Endometrial microvascular endothelial cells (primary cell): ENCODE data around the gene SHB. TPM values are rescaled to one million over a fixed set of nuclear protein-coding genes. Genes with fewer than 3 reads are reported as not detected.
"Not testable (repeated sequence)": the region's sequence is repeated elsewhere in the genome, so short reads cannot be mapped to it uniquely, and the experiment has no call there.

Experiments used
- in situ Hi-C: cut with HindIII; loops from 2 replicates; pipeline ENCODE4 v1.10.0; 2017; ENCODE audit warnings: low sequenced_read_pairs, low pct_unique_long_range_greater_than_20kb; ENCODE audit errors: inconsistent ontology term
- total RNA-seq: library from RNA; depleted of rRNA; stranded (reverse); fragments of >200 nt; gene quantifications from one replicate; pipeline ENCODE4 v1.2.3, GENCODE V29; 2015; ENCODE audit errors: inconsistent ontology term

SHB gene
- total RNA-seq, 1 donor from 2014 or later: 20.5 TPM

DNA sequence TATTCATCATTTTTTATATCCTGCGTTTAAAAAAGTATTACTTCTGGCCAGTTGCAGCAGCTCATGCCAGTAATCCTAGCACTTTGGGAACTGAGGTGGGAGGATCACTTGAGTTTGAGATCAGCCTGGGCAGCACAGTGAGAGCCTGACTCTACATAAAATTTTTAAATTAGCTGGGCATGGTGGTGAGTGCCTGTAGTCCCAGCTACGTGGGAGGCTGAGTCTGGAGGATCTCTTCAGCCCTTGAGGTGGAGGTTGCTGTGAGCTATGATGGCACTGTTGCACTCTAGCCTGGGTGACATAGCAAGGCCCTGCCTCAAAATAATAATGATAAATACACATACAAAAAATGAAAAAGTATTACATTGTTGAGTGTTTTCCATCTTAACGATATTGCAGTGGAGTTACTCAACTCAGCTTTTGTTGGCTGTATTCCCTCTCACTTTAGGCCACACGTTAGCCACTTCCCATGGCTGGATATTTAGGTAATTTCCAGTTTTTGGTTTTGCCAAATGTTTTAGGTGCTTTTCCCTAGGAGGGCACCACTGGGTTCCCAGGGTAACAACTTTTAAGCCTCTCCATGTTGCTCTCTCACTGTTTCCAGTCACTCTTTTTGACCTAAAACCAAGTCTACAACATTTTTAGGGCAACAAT, 20.6 kb downstream of the SHB start:
- in situ Hi-C loops: no loop called here

DNA sequence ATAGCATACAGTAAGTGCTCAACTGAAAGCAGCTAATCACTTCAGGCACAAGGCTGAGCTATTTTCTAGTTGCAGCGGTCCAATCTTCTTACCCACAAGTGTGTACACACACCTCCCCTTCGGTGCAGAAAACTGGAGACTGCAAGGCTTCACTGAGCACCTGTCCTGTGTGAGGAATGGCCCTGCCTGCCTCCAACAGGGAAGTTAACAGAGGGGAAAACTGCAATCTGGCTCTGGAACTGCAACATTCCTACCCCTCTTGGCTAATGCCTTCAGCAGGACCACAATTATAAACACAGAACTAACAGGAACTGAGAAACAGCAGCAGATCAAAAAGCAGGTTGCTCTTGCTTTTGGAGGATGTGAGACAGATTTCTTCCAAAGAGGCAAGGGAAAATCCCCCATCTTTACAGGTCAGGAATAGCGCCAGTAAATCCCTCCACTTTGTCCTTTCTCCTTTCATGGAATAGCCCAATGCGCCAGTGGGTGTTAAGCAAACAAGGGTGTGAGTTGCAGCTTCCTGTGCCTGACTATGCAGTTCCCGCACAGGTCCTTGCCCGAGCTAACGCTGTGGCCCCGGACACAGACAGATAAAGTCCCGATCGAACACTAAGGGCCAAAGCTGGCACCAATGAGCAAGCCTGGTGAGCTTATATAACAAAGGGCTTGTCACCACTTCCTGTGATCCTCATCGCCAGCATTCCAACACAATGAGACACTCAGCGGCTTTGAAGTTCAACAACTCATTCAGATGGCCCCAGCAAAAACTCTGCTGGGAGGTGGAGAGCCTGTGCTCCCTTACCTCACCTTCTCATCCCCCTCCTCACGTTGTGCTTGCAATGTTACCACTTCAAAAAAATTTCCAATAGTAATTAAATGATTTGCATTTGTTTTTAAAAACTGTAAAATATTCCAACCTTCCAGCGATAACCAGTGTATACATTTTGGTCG, 21.5 kb downstream of the SHB start:
- in situ Hi-C loops: no loop called here

DNA sequence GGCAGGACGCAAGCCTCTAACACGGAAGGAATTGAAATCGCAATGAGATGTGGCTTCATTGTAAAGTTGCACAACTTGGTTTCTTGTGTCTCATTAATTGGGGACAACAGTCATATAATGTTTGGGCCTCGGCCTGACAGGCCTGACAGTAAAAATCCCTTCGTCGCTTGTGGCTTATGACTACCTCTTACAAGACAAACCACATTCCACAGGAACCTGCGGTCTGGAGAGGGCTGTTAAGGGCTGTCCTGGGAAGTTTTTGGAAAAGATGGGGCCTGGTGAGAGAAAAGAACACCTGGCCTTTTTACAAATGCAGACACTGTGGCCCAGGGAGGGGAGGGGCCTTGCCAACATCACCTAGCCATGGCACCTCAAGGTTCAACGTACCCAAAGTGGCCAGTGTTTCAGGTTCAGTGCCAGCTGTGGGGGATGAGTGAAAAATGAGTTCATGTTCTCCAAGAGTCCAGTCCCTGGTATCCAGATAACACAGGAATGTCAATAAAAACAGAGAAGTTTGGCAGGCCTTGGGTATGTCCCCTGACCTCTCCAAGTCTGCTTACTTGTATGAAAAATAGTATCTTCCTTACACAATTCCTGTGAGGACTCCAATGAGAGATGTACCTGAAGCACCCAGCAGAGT, 22.2 kb downstream of the SHB start:
- in situ Hi-C loops: no loop called here

DNA sequence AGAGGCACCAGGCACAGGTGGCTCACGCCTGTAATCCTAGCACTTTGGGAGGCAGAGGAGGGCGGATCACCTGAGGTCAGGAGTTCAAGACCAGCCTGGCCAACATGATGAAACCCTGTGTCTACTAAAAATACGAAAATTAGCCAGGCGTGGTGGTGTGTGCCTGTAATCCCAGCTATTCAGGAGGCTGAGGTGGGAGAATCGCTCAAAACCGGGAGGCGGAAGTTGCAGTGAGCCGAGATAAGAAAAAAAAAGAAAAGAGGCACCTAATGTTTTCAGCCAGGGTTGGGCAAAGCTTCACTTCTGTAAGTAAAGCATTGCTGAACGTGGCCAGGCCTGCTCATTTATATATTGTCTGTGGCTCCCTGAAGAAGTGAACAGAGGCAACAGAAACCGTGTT, 23.1 kb downstream of the SHB start:
- in situ Hi-C loops: not testable (repeated sequence)

DNA sequence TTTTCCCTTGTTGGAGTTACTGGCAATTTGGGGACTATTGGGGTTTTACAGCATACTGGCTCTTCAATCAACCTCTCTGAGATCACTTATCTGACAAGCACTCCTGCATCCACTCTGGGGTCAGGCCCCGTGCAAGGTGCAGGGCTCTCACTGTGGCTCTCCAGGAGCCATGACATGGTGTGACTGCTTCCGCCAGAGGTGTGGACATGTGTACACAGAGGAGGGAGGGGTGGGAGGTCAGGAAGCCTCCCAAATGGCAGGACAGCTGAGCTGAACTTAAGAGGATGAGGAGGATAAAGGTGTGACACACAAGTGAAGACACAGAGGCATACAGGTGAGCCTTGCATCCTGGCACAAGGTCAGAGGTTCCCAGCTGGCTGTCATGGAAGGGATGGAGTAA, 24.3 kb downstream of the SHB start:
- in situ Hi-C loops: no loop called here

DNA sequence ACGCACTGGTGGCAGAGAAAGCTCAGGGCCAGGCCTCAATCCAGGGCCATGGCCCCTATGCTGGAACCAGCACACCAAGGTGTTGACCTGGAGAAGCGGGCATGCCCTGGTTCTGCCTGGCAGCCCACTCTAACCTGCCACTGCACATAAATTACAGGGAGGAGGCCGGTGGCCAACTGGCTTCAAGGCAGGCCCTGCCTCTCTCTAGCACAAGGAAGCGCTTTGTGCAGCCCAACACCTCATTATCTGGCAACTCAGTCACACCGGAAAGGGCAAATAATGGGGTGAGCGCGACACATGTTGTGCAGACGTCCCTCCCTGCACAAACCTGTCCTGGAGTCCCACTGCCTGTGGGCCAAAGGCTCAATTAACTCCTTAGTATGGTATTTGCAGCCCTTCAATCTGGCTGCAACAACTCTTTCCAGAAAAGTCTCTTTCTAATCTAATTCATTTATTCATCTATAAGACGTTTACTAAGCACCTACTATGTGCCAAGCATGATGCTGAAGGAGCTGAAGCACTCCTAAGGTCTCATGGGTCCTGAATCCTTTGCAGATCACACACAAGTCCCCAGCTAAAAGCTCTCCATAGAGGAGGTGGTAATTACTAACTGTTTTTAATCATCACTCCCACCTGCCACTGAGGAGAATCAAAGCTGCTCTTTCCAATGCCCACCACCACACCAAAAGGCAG, 24.9 kb downstream of the SHB start:
- in situ Hi-C loops: no loop called here

DNA sequence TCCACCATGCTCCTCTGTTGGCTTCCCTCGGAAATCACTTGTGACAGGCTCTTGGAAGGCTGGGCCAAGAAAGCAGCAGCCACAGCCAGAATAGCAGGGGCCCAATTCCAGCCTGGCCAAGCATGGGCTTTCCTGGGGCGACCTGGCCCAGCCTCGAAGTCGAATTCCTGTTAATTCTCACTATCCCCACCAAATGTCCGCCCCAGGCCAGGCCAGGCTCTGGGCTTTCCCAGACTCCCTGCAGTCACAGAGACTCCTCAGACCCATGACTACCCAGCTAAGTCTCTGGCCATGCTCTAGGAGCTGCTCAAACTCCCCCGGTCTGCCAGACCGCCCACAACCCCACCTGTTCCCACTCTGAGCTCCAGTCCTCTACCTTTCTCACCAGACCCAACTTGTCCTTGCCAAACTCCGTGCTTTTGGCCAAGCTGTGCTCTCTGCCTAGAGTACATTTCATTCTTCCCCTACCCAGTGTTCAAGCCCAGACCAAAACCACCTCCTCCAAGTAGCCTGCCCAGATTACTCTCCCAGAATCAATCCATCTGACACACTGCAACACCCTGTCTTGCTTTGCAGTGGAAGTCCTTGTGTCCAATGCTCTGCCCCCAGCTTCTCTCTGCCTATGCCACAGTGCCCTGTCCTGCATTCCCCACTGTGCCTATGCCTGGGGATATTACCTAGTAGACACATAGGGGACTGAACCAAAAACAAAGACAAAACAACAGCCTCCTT, 26.2 kb downstream of the SHB start:
- in situ Hi-C loops: no loop called here

DNA sequence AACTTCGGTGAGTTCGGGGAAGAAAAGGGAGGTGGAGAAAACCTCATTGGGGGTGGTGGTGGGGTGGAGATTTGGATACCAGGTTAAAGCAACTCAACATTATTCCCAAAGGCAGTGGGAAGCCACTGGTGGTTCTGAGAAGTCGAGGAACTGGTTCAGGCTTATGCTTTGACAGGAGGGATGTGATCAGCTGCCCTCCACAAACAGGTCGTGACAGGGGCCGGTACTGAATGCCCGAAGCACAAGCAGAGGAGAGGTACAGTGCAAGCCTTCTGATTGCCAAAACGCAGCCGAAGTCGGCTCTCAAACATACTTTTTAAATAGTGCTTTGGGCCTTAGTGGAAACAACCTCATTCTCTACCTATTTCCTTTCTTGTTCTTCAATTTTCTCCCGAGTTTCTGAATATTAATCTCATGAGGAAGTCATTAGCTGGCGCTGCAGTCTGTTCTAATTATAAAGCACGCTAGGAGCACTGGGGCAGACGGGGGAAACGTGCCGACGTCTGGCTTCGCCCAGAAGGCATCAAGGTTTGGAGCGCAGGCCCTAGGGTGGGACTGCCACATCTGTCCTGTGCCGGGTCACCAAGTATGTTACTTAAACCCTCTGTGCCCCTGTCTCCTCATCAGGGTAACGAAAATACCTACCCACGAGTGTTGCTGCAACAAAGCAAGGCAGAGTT, 27.3 kb downstream of the SHB start:
- in situ Hi-C loops: no loop called here

DNA sequence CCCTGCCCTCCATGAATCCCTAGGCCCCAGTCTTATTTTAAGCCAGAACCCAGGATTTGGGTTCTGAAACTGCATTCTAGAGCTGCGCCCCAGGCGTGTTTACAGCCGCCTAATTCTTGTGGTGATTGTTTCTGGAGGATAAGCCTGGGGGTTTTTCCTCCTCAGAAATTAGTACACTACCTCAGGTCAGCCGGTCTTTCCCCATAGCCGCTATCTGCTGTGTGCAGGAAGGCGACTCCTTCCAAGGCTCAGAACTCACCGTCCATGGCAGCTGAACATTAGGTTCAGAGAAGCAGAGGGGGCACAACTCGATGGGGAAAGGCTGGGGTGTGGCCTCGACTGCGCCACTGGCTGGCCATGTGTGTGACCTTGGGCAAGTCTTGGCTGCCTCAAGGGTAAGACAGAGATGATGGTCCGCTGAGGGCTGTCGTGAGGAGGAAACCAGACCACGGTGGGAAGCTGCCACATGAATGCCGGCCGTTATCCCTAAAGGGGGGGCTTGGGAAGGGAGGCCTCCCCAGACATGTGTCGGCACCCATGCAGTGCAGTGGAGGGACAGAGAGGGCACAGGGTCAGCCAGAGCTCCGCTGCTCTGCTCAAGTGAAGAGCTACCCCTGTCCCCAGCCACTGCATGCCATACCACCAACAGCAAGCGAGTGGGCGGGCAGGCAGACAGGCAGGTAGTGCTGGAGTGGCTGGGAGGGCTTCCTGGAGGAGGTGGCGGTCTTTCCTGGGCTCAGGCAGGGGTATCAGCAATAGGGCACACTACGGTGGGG, 28.9 kb downstream of the SHB start:
- in situ Hi-C loops: no loop called here

DNA sequence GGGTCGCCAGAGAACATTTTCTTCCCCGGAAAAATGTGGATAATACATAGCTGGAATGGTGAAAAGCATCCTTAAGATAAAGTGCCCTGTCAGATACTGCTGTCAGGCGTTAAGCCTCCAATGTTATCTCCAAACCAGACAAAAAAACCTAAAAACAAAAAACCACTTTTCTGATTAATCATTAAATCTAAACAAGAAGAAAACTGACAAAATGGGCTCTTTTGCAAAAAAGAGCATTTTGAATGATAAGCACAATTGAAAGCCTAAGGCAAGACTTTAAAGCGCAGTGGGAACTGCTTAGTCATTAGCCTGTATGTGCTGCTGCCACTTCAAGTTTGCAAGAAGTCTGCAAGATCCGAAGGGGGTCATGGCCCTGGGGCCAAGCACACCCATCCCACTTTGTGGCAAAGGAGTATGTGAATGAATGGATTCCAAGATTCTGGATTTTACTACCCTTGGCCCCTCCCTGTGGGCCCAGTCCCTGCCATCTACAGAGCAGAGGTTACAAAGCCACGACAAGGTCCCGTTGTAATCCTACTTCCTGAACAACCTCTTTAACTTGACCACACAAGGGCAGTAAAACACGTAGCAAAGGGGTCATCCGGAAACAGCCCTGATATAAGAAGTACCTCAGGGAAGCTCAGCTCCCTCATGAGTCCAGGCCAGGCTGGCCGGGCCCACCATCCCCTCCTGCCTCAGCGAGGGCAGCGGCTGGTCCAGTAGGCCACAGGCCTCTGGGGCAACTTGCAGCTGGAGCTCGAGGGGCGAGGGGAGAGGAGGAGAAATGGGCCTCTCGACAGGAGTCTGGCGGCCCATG, 29.7 kb downstream of the SHB start:
- in situ Hi-C loops: no loop called here

DNA sequence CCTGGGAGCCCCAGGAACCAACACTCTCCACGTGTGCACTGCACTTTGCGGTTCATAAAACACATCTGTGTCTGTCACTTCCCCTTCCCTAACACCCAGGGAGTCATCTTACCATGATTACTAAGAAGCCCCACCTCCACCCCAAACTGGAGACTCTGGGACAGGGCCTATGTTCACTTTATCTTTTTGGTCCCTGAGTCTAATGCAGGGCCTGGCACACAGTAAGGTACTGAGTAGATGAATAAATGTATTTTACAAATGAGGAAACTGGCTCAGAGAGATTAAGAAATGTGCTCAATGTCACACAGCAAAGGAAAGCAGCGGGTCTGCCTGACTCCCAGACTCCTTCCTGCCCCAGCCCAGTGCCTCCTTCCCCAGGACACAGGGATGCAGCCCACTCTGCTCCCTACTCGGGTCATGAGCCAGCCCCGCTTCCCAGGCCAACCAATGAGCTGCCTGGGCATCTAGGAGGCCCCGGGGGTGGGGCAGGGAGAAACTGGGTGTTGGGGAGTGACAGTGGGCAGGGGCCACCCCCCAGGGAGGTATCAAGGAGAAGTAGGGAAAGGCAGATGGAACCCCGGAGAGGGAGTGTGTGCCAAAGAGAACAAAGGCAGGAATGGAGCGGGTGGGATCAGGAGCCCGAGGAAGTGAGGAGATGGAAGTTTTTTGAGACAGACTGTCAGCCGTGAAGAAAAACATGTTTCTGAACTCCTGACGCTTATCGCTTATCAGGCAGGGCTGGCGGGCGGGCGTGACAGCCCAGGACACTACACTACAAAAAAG, 30.5 kb downstream of the SHB start:
- in situ Hi-C loops: no loop called here

DNA sequence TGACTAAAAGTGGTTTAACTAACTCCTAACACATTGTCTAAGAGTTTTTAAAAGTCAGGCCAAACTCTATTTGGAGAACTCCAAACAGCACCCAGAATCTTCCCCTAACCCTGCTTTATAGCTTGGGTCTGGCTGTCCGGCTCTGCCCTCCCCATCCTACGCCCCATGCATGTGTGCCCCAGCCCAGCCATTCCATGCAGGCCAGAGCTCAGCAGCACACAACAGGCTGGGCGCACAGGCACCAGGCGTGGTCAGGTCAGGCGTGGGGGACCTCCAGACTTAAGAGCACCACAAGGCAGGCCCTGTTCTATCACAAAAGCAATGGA, 31.1 kb downstream of the SHB start:
- in situ Hi-C loops: no loop called here

DNA sequence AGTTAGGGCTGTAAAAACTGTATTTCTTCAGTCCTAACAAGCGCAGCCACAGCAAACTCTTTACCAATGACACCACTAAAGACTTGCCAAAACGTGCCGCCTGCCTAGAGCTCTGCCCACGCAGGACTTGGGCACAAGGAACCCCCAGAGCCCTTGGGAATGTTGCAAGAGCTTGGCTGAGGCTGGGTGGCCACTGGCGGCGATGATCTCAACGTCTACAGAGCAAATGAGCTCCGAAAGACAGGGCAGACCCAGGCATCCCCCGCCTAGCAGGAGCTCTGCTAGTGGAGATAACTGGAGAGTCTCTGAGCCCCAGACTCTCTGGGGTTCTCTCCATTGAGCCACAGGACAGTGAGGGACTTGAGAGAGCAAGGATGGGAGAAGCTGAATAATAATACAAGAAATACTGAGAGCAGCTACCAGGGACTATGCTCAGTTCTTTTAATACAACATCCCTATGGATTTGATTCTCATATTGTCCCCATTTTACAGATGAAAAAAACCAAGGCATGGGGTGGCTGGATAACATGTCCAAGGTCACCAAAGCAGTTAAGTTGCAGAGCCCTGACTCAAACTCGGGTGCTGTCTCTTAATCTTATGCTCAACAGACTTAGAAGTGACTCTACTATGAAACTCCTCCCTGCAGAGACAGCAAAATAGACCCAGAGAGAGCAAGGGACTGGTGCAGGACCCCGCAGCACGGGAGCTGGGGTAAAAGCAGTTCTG, 32.5 kb downstream of the SHB start:
- in situ Hi-C loops: no loop called here

DNA sequence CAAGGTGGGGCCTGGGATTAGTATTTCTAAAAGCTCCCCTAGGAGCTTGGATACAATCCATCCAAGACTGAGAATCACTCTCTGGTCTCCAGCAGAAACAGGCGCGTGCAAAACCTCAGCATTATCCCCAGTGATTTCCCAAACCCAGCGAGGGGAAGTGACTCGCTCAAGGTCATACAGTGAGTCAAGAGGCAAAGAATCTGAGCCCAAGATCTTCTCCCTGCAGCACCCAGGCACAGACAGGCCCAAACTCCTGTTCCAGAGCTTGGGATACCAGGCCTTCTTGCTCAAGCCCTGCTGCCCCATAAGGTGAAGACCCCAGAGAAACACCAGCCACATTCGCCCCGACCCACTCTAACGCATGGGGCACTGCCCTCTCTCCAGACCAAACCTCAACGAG, 33.2 kb downstream of the SHB start:
- in situ Hi-C loops: no loop called here

DNA sequence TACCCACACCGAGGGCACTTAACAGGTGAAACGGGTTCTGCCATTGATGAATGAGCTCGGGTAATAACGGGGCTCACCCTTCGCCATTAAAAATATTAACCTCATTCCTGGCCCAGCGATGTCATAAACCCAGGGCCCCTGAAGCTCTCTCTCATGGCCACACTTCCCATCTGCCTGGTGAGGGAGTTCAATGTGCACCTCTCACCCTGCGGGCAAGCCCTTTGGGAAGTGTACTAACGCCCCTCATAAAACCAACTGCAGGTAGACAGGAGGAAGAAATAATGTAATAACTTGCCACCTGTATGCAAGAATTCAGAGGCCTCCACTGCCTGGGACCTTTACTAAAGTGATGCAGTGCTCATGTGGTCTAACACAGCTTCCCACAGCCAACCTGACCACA, 35.1 kb downstream of the SHB start:
- in situ Hi-C loops: no loop called here
